Gastroesophageal sphincter (tissue), 4 donors: ENCODE data around the gene NMS. TPM values are rescaled to one million over a fixed set of nuclear protein-coding genes. Genes with fewer than 3 reads are reported as not detected.

Source experiments
- ATAC-seq: fragments of 150-250 bp; one replicate; pipeline ENCODE4 v1.9.1; 2016; ENCODE audit warnings: mild to moderate bottlenecking, moderate library complexity
- H3K27ac ChIP-seq, 4 donors: fragments of 200-600 bp; sonication (generic) in 3 of 4; 1 replicate in 3 of 4; 2 replicates in 1 of 4; pipeline ENCODE4 v1.5.1; 2016 to 2019
- H3K27me3 ChIP-seq: fragments of 200-600 bp; sonication (generic); one replicate; pipeline ENCODE4 v1.5.1; 2019
- H3K36me3 ChIP-seq, 2 donors: fragments of 200-600 bp; sonication (generic); one replicate each; pipeline ENCODE4 v1.5.1; 2019; ENCODE audit warnings: control low read depth in 1 of 2
- H3K4me1 ChIP-seq, 3 donors: fragments of 200-600 bp; sonication (generic); 1 replicate in 2 of 3; 2 replicates in 1 of 3; pipeline ENCODE4 v1.5.1; 2016 to 2019; ENCODE audit warnings: control low read depth in 2 of 3
- H3K4me3 ChIP-seq, 2 donors: fragments of 200-600 bp; sonication (generic); one replicate each; pipeline ENCODE4 v1.5.1; 2019; ENCODE audit warnings: mild to moderate bottlenecking in 1 of 2, moderate library complexity in 1 of 2
- H3K9me3 ChIP-seq, 3 donors: fragments of 200-600 bp; sonication (generic); one replicate each; pipeline ENCODE4 v1.5.1; 2017 to 2019; ENCODE audit warnings: control low read depth in 2 of 3
- CTCF ChIP-seq, 4 experiments: fragments of 200-600 bp in 2 of 4; fragments of 450-650 bp in 2 of 4; sonication (generic) in 1 of 4; IDR thresholded peaks; one replicate each; pipeline ENCODE4 v1.5.1; 2017 to 2019; ENCODE audit warnings: antibody characterized with exemption in 4 of 4, mild to moderate bottlenecking in 2 of 4, moderate library complexity in 2 of 4
- EP300 ChIP-seq: sonication (generic); formaldehyde crosslinking; IDR thresholded peaks from one replicate; pipeline ENCODE4 v1.6.1; 2017; ENCODE audit warnings: antibody characterized with exemption, mild to moderate bottlenecking
- POLR2A ChIP-seq, 2 donors: fragments of 450-650 bp; IDR thresholded peaks; one replicate each; pipeline ENCODE4 v1.6.1; 2017; ENCODE audit warnings: antibody characterized with exemption in 2 of 2, mild to moderate bottlenecking in 2 of 2, moderate library complexity in 1 of 2
- POLR2AphosphoS5 ChIP-seq: sonication (generic); formaldehyde crosslinking; IDR thresholded peaks from one replicate; pipeline ENCODE4 v1.6.1; 2017; ENCODE audit warnings: antibody characterized with exemption
- WGBS, 2 donors: methylation state at CpG; one replicate each; pipeline ENCODE4 v1.1.5; 2018; ENCODE audit warnings: low coverage in 1 of 2; 5-methylcytosine and 5-hydroxymethylcytosine counted together
- total RNA-seq, 4 donors: library from RNA; depleted of rRNA; stranded (reverse); fragments of >200 nt; gene quantifications; one replicate each; pipeline ENCODE4 v1.1.0, GENCODE V29; 2016

Gene NMS
- total RNA-seq, 4 donors from 2014 or later = not detected

DNA sequence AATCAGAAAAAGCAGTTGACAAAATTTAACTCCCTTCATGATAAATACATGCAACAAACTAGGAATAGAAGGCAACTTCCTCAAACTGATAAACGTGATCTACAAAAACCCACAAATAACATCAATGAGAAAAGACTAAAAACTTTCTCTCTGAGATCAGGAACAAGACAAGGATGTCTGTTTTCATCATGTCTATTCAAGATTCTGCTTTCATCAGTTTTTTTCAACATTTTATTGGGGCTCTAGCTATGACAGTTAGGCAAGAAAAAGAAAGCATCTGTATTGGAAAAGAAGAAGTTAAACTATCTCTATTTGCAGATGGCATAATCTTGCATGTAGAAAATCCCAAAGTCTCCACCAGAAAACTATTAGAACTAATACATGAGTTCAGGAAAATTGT is 40.6 kb upstream of the NMS start:
- no peak overlapping the region for H3K27ac ChIP-seq
- 67% methylated on average over 1 of the region's 1 CpG for WGBS, 2 donors
- no peak overlapping the region for H3K4me3 ChIP-seq
- H3K36me3 ChIP-seq = no peaks in the 10 kb centered on the region
- no peak for TF ChIP-seq POLR2AphosphoS5
- no peak for TF ChIP-seq EP300
- no peak for TF ChIP-seq CTCF (IDR thresholded peaks at IDR 0.05)
- no peak for TF ChIP-seq POLR2A (IDR thresholded peaks at IDR 0.05)
- H3K9me3 ChIP-seq = no peaks in the 10 kb centered on the region
- peaks cover 0 to 11% (median 0%) of the 10 kb centered on the region in 3 donors for H3K4me1 ChIP-seq
- H3K27me3 ChIP-seq = no peaks in the 10 kb centered on the region
- ATAC-seq = no peak

- no peak for ATAC-seq
- no peak for TF ChIP-seq CTCF (IDR thresholded peaks at IDR 0.05)
- no peak for TF ChIP-seq POLR2AphosphoS5
- no peak for TF ChIP-seq POLR2A (IDR thresholded peaks at IDR 0.05)
- no peak for TF ChIP-seq EP300
- Histone ChIP-seq H3K27me3 (no peaks in the 10 kb centered on the region), H3K27ac (no peak overlapping the region), H3K4me1 (no peaks in the 10 kb centered on the region), H3K9me3 (no peaks in the 10 kb centered on the region), H3K4me3 (no peak overlapping the region), H3K36me3 (no peaks in the 10 kb centered on the region)
- 70 to 81% methylated on average over 5 to 6 of the region's 8 CpGs for WGBS, 2 donors
Observed at GRCh38 chr2:100437751-100438150, 32.5 kb upstream of the NMS start.

GRCh38 chr2:100446696-100447095 is 23.6 kb upstream of the NMS start:
- H3K27ac ChIP-seq = no peak overlapping the region
- no peak for ATAC-seq
- WGBS, 2 donors = 79 to 80% methylated on average over 1 to 2 of the region's 2 CpGs
- no peak overlapping the region for H3K4me3 ChIP-seq
- H3K4me1 ChIP-seq = no peaks in the 10 kb centered on the region
- peaks cover 0 to 8% (median 0%) of the 10 kb centered on the region in 3 donors for H3K9me3 ChIP-seq
- no peaks in the 10 kb centered on the region for H3K36me3 ChIP-seq
- H3K27me3 ChIP-seq = no peaks in the 10 kb centered on the region
- TF ChIP-seq EP300 (no peak), CTCF (IDR thresholded peaks at IDR 0.05) (no peak), POLR2A (IDR thresholded peaks at IDR 0.05) (no peak), POLR2AphosphoS5 (no peak)

DNA sequence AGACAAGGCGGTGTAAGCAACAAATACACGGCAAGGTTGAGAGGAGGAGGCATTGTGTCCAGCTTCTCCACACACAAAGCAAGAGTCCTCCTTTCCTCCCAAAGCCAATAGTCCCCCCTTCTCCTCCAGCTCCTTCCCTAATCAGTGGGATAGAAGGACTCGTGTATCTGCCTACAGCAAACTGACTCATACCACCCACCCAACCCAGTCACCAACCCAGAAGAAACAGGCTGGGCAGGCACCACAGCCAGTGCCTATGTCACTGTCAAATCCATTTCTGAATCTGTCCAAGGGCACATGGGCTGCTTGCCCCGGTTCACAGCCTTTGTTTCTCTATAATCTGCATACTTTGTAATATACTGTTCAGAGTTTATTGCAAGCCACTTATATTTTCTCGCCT is 19.2 kb upstream of the NMS start:
- Histone ChIP-seq H3K4me1 (no peaks in the 10 kb centered on the region), H3K27me3 (no peaks in the 10 kb centered on the region), H3K27ac (no peak overlapping the region), H3K36me3 (no peaks in the 10 kb centered on the region), H3K9me3 (no peaks in the 10 kb centered on the region), H3K4me3 (no peak overlapping the region)
- TF ChIP-seq CTCF (IDR thresholded peaks at IDR 0.05) (no peak), EP300 (no peak), POLR2A (IDR thresholded peaks at IDR 0.05) (no peak), POLR2AphosphoS5 (no peak)
- WGBS, 2 donors = 83 to 100% methylated on average over 4 of the region's 5 CpGs
- no peak for ATAC-seq

DNA sequence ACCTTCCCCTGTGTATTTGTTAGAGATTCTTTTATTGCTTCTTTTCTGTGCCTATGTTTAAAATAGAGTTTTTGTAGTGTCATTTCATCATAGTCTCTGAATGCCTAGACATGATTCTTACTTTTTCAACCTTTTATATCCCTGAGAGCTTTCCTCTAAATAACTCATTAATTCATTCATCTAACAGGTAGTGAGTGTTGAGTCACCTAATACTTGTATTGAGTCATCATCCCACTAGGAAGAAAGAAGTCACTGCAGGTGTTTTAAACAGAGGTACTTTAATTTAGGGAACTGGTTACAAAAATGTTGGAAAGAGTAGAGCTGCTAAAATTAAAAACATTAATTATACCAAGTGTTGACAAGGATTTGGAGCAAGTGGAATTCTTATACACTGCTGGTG is 18.5 kb upstream of the NMS start:
- no peak overlapping the region for H3K27ac ChIP-seq
- no peak for ATAC-seq

More for the DNA sequence above, 18.5 kb upstream of the NMS start:
- no peak overlapping the region for H3K4me3 ChIP-seq
- no peaks in the 10 kb centered on the region for H3K27me3 ChIP-seq
- H3K4me1 ChIP-seq = no peaks in the 10 kb centered on the region
- no peaks in the 10 kb centered on the region for H3K36me3 ChIP-seq
- H3K9me3 ChIP-seq = peaks cover 0 to 3% (median 0%) of the 10 kb centered on the region in 3 donors
- TF ChIP-seq POLR2AphosphoS5 = no peak
- no peak for TF ChIP-seq CTCF (IDR thresholded peaks at IDR 0.05)
- no peak for TF ChIP-seq POLR2A (IDR thresholded peaks at IDR 0.05)
- TF ChIP-seq EP300 = no peak
